Spinal cord (tissue), 10 donors: ENCODE data around the gene HOXA11. TPM values are rescaled to one million over a fixed set of nuclear protein-coding genes. Genes with fewer than 3 reads are reported as not detected.

Source experiments
- DNase-seq, 6 donors: peaks; one replicate each; pipeline versions ENCODE4 v3.0.0 to v3.0.0-alpha.2; 2013 to 2015; ENCODE audit warnings: low spot score in 6 of 6, low read depth in 4 of 6
- H3K27ac ChIP-seq: one replicate; pipeline ENCODE4 v1.5.1; 2013; ENCODE audit warnings: low read depth, low read length, control low read depth
- H3K27me3 ChIP-seq: one replicate; pipeline ENCODE4 v1.6.1; 2013; ENCODE audit warnings: low read length; ENCODE audit not compliant: control insufficient read depth, insufficient read depth
- H3K36me3 ChIP-seq: one replicate; pipeline ENCODE4 v1.6.1; 2013; ENCODE audit warnings: low read length; ENCODE audit not compliant: control insufficient read depth, insufficient read depth
- H3K4me1 ChIP-seq: one replicate; pipeline ENCODE4 v1.6.1; 2013; ENCODE audit warnings: low read length; ENCODE audit not compliant: control insufficient read depth, insufficient read depth
- H3K4me3 ChIP-seq: one replicate; pipeline ENCODE4 v1.5.1; 2013; ENCODE audit warnings: low read depth, low read length, control low read depth
- H3K9me3 ChIP-seq: one replicate; pipeline ENCODE4 v1.6.1; 2013; ENCODE audit warnings: low read length; ENCODE audit not compliant: control insufficient read depth, insufficient read depth
- WGBS: methylation state at CpG from one replicate; pipeline ENCODE4 v1.1.5; 2013; ENCODE audit warnings: missing lambda C conversion rate; ENCODE audit not compliant: insufficient coverage; 5-methylcytosine and 5-hydroxymethylcytosine counted together
- polyA plus RNA-seq, 2 donors: library from polyadenylated mRNA; unstranded; fragments of 120-200 nt; gene quantifications; one replicate each; pipeline ENCODE4 v1.2.1, GENCODE V29; 2013; ENCODE audit not compliant: insufficient read length in 2 of 2
- total RNA-seq, 2 donors: library from RNA; depleted of rRNA in 1 of 2; stranded (reverse); fragments of 120-200 nt in 1 of 2; fragments of >200 nt in 1 of 2; gene quantifications; one replicate each; pipeline versions ENCODE4 v1.2.3 to v1.2.4, GENCODE V29; 2013 to 2014
- donor health status: healthy.

The HOXA11 gene
- total and polyA plus RNA-seq, 4 donors = 0.27 to 2.2 TPM; not detected in 2

GRCh38 chr7:27208998-27209397, 24.0 kb upstream of the HOXA11 start:
- no peak overlapping the region for H3K27ac ChIP-seq
- 79% methylated on average over 4 of the region's 4 CpGs for WGBS
- no peaks in the 10 kb centered on the region for H3K9me3 ChIP-seq
- H3K36me3 ChIP-seq = no peaks in the 10 kb centered on the region
- H3K4me1 ChIP-seq = peaks cover 33% of the 10 kb centered on the region
- H3K27me3 ChIP-seq = peaks cover 99% of the 10 kb centered on the region
- H3K4me3 ChIP-seq = no peak overlapping the region
- no peak for DNase-seq

- Histone ChIP-seq H3K9me3 (no peaks in the 10 kb centered on the region), H3K4me3 (no peak overlapping the region), H3K36me3 (no peaks in the 10 kb centered on the region), H3K27me3 (peaks cover 99% of the 10 kb centered on the region), H3K27ac (no peak overlapping the region), H3K4me1 (peaks cover 18% of the 10 kb centered on the region)
- DNase-seq = no peak
- WGBS = 31% methylated on average over 3 of the region's 7 CpGs
Measured at GRCh38 chr7:27207348-27207985, 22.4 kb upstream of the HOXA11 start.

- peak in 1 of 6 donors; percentile 32 for DNase-seq
- H3K9me3 ChIP-seq = no peaks in the 10 kb centered on the region
- H3K27ac ChIP-seq = no peak overlapping the region
- under 1% methylated on average over 36 of the region's 52 CpGs for WGBS
- no peaks in the 10 kb centered on the region for H3K36me3 ChIP-seq
- H3K4me3 ChIP-seq = no peak overlapping the region
- H3K27me3 ChIP-seq = peaks cover 99% of the 10 kb centered on the region
- peaks cover 20% of the 10 kb centered on the region for H3K4me1 ChIP-seq
Measured at GRCh38 chr7:27205325-27206280, 20.6 kb upstream of the HOXA11 start.

GRCh38 chr7:27204851-27205322, 19.9 kb upstream of the HOXA11 start:
- Histone ChIP-seq H3K36me3 (no peaks in the 10 kb centered on the region), H3K4me1 (peaks cover 21% of the 10 kb centered on the region), H3K27ac (no peak overlapping the region), H3K9me3 (no peaks in the 10 kb centered on the region), H3K27me3 (peaks cover 98% of the 10 kb centered on the region), H3K4me3 (no peak overlapping the region)
- WGBS = 1% methylated on average over 41 of the region's 41 CpGs
- DNase-seq = peak in 1 of 6 donors; percentile 50

- DNase-seq = peak in 1 of 6 donors; percentile 10
Measured at GRCh38 chr7:27203964-27204594, 19.0 kb upstream of the HOXA11 start.

GRCh38 chr7:27203365-27203953, 18.4 kb upstream of the HOXA11 start:
- Histone ChIP-seq H3K4me1 (peaks cover 30% of the 10 kb centered on the region), H3K4me3 (no peak overlapping the region)
- peak in 1 of 6 donors; percentile 15 for DNase-seq

More at GRCh38 chr7:27203964-27204594, 19.0 kb upstream of the HOXA11 start:
- H3K27ac ChIP-seq = no peak overlapping the region
- 14% methylated on average over 4 of the region's 4 CpGs for WGBS
- H3K4me1 ChIP-seq = peaks cover 23% of the 10 kb centered on the region
- peaks cover 95% of the 10 kb centered on the region for H3K27me3 ChIP-seq
- H3K4me3 ChIP-seq = no peak overlapping the region
- no peaks in the 10 kb centered on the region for H3K36me3 ChIP-seq
- H3K9me3 ChIP-seq = no peaks in the 10 kb centered on the region

GRCh38 chr7:27202862-27203134, 17.8 kb upstream of the HOXA11 start:
- no peaks in the 10 kb centered on the region for H3K36me3 ChIP-seq
- no peak for DNase-seq
- peaks cover 33% of the 10 kb centered on the region for H3K4me1 ChIP-seq
- no peaks in the 10 kb centered on the region for H3K9me3 ChIP-seq
- WGBS = no CpG with 5 or more reads among the region's 3 CpGs
- no peak overlapping the region for H3K4me3 ChIP-seq
- H3K27me3 ChIP-seq = peaks cover 95% of the 10 kb centered on the region
- no peak overlapping the region for H3K27ac ChIP-seq

More at GRCh38 chr7:27203365-27203953, 18.4 kb upstream of the HOXA11 start:
- WGBS = 21% methylated on average over 9 of the region's 10 CpGs
- no peaks in the 10 kb centered on the region for H3K9me3 ChIP-seq
- no peaks in the 10 kb centered on the region for H3K36me3 ChIP-seq
- H3K27ac ChIP-seq = no peak overlapping the region
- H3K27me3 ChIP-seq = peaks cover 95% of the 10 kb centered on the region

GRCh38 chr7:27202018-27202861, 17.2 kb upstream of the HOXA11 start:
- H3K36me3 ChIP-seq = no peaks in the 10 kb centered on the region
- 3% methylated on average over 25 of the region's 30 CpGs for WGBS
- H3K4me1 ChIP-seq = peaks cover 33% of the 10 kb centered on the region
- H3K27ac ChIP-seq = no peak overlapping the region
- peak in 1 of 6 donors; percentile 51 for DNase-seq
- H3K27me3 ChIP-seq = peaks cover 96% of the 10 kb centered on the region
- no peaks in the 10 kb centered on the region for H3K9me3 ChIP-seq
- no peak overlapping the region for H3K4me3 ChIP-seq
